Transverse colon (tissue), 4 donors: ENCODE measurements around the gene RACGAP1. TPM values are rescaled to one million over a fixed set of nuclear protein-coding genes. Genes with fewer than 3 reads are reported as not detected.

Experiments
- DNase-seq: peaks from one replicate; pipeline ENCODE4 v3.0.0-alpha.2; 2019
- H3K27ac ChIP-seq, 4 donors: fragments of 200-600 bp; sonication (generic); 2 replicates each; pipeline ENCODE4 v1.5.1; 2016 to 2018; ENCODE audit warnings: inconsistent platforms in 4 of 4
- H3K27me3 ChIP-seq: fragments of 200-600 bp; sonication (generic); 2 replicates; pipeline ENCODE4 v1.5.1; 2017; ENCODE audit warnings: inconsistent platforms
- H3K36me3 ChIP-seq, 4 donors: fragments of 200-600 bp; sonication (generic); 2 replicates each; pipeline ENCODE4 v1.5.1; 2017 to 2019; ENCODE audit warnings: inconsistent platforms in 4 of 4
- H3K4me1 ChIP-seq, 4 donors: fragments of 200-600 bp; sonication (generic); 2 replicates each; pipeline ENCODE4 v1.5.1; 2017 to 2020; ENCODE audit warnings: inconsistent platforms in 4 of 4
- H3K4me3 ChIP-seq, 4 donors: fragments of 200-600 bp; sonication (generic); 1 replicate in 1 of 4; 2 replicates in 3 of 4; pipeline versions ENCODE4 v1.5.1 to v1.6.1; 2017 to 2019; ENCODE audit warnings: inconsistent platforms in 4 of 4
- H3K9me3 ChIP-seq, 2 donors: fragments of 200-600 bp; sonication (generic); 2 replicates each; pipeline ENCODE4 v1.5.1; 2017 to 2019; ENCODE audit warnings: inconsistent platforms in 2 of 2
- EP300 ChIP-seq: sonication (generic); formaldehyde crosslinking; IDR thresholded peaks from one replicate; pipeline ENCODE4 v1.6.1; 2017; ENCODE audit warnings: antibody characterized with exemption, low read depth
- POLR2A ChIP-seq: fragments of 450-650 bp; IDR thresholded peaks from one replicate; pipeline ENCODE4 v1.6.1; 2016; ENCODE audit warnings: antibody characterized with exemption, mild to moderate bottlenecking, moderate library complexity
- POLR2AphosphoS5 ChIP-seq, 3 donors: sonication (generic); formaldehyde crosslinking; IDR thresholded peaks; one replicate each; pipeline ENCODE4 v1.6.1; 2016; ENCODE audit warnings: antibody characterized with exemption in 3 of 3
- WGBS, 2 donors: methylation state at CpG; one replicate each; pipeline ENCODE4 v1.1.5; 2018; ENCODE audit warnings: low coverage in 1 of 2; 5-methylcytosine and 5-hydroxymethylcytosine counted together
- in situ Hi-C, 4 donors: fragments of 200-750 bp; cut with MboI; loops; one replicate each; pipeline versions ENCODE4 v1.15.0 to v1.15.1; 2017; ENCODE audit warnings: low sequenced_read_pairs in 3 of 4, low pct_ligation_motif_present in 1 of 4, low pct_unique_long_range_greater_than_20kb in 1 of 4
- intact Hi-C: fragments of 100-400 bp; cut with DNase I; formaldehyde crosslinking; loops from one replicate; pipeline ENCODE4 v1.15.1; 2023; ENCODE audit warnings: low total_unique reads
- total RNA-seq, 4 donors: library from RNA; depleted of rRNA; stranded (reverse); fragments of >200 nt; gene quantifications; one replicate each; pipeline ENCODE4 v1.1.0, GENCODE V29; 2016
- TF ChIP-seq, protein P1 (sequence below), 5 experiments: fragments of 200-600 bp in 3 of 5; fragments of 450-650 bp in 2 of 5; sonication (generic) in 3 of 5; IDR thresholded peaks; 1 replicate in 2 of 5; 2 replicates in 3 of 5; pipeline ENCODE4 v1.5.1; 2016 to 2017; ENCODE audit warnings: antibody characterized with exemption in 5 of 5, inconsistent platforms in 3 of 5, mild to moderate bottlenecking in 2 of 5, moderate library complexity in 1 of 5

The RACGAP1 gene
- total RNA-seq, 4 donors from 2014 or later: 5.0 to 13.4 (median 9.3) TPM

DNA sequence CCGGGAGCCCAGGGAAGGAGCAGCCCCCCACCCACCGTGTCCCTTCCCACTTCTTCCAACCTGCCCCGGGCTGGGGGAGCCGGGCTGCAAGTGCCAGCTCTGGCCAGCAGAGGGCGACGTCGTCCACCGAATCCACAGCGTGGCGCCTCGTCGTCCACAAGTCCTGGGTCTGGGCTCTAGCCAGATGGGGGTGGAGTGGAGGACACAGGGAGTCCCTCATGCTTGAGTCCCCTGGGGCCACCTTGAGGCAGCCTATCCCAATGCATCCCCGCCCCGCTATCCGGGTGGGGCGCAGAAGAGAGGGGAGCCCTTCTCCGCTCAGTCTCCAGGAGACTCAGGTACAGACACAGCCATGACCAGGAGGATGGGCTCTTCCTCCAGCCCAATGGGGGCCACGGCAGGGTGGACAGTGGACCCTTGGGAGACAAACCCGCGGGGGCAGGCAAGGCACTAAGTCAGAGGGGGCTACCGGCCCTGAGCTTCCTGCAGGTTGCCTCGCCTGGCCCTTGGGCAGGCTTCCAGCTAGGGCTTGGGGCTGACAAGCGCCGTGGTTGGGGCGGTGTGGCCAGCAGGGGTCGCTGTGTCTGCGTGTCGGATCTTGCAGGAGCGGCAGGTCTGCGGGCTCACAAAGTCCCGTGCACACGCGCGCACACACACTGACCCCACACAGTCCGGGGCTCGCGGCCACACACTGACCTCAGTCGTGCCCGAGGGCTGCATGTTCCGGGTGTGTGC is 58.1 kb downstream of the RACGAP1 start:
- H3K9me3 ChIP-seq: no peaks in the 10 kb centered on the region
- WGBS, 2 donors: 3% methylated on average over 36 of the region's 40 CpGs; no CpG with 5 or more reads in 1 of the 2 donors
- TF ChIP-seq, protein P1, sequence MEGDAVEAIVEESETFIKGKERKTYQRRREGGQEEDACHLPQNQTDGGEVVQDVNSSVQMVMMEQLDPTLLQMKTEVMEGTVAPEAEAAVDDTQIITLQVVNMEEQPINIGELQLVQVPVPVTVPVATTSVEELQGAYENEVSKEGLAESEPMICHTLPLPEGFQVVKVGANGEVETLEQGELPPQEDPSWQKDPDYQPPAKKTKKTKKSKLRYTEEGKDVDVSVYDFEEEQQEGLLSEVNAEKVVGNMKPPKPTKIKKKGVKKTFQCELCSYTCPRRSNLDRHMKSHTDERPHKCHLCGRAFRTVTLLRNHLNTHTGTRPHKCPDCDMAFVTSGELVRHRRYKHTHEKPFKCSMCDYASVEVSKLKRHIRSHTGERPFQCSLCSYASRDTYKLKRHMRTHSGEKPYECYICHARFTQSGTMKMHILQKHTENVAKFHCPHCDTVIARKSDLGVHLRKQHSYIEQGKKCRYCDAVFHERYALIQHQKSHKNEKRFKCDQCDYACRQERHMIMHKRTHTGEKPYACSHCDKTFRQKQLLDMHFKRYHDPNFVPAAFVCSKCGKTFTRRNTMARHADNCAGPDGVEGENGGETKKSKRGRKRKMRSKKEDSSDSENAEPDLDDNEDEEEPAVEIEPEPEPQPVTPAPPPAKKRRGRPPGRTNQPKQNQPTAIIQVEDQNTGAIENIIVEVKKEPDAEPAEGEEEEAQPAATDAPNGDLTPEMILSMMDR (IDR thresholded peaks at IDR 0.05): peak; percentile 83 to 94 (median 89)
- TF ChIP-seq POLR2AphosphoS5 (IDR thresholded peaks at IDR 0.05) (no peak), EP300 (no peak)
- H3K4me1 ChIP-seq: peaks cover 0 to 11% (median 8%) of the 10 kb centered on the region in 4 donors
- peaks cover 52% of the 10 kb centered on the region for H3K27me3 ChIP-seq
- no peaks in the 10 kb centered on the region for H3K36me3 ChIP-seq
- intact Hi-C loops: loop anchor here (5.0 to 10.0 kb wide), 2 partner anchors 105 to 218 kb away; no protein-coding TSS in a partner anchor
- in situ Hi-C loops: loop anchor here in 2 of 4 donors (5.0 to 25.0 kb wide), 3 partner anchors 90 to 220 kb away; partner anchors contain the start of gene ASIC1 (in 1 of the 2)
- H3K4me3 ChIP-seq: peak overlapping the region in 3 of 4 donors; percentile 15 to 40 (median 33)
- peak; percentile 94 for DNase-seq
- no peak overlapping the region for H3K27ac ChIP-seq

DNA sequence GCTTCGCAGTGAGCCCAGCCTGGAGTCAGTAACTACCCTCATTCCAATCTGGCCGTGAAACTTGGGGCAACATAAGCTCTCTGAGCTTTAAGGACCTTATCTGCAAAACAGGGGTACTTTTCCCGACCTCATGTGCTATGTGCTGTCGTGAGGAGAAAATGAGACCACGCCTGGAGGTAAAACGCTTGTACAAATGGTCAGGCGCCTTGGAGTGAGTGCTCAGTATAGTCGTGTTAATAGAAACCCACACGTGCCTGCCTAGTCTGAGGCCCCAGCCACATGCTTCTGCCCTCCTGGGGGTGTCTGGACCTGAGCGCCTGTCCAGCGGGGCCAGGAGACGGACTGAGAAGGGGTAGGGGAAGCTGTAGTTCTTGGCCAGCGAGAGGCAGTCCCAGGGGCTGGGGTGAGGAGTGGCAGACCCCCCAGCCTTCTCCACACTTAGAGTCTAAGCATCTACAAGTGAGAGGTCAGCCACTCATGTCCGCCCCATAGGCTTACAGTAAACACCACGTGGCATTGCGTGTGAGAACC is 58.7 kb downstream of the RACGAP1 start:
- 38% methylated on average over 15 of the region's 16 CpGs; no CpG with 5 or more reads in 1 of the 2 donors for whole genome bisulfite sequencing, 2 donors
- Histone ChIP-seq H3K36me3 (no peaks in the 10 kb centered on the region), H3K4me3 (no peak overlapping the region), H3K27me3 (peaks cover 57% of the 10 kb centered on the region), H3K9me3 (no peaks in the 10 kb centered on the region), H3K27ac (no peak overlapping the region), H3K4me1 (peaks cover 0 to 11% (median 8%) of the 10 kb centered on the region in 4 donors)
- intact Hi-C loops (loop anchor here (5.0 to 10.0 kb wide), 2 partner anchors 106 to 218 kb away; no protein-coding TSS in a partner anchor), in situ Hi-C loops (loop anchor here in 2 of 4 donors (5.0 to 25.0 kb wide), 3 partner anchors 91 to 221 kb away; partner anchors contain the start of gene ASIC1 (in 1 of the 2))
- DNase-seq: no peak
- TF ChIP-seq EP300 (no peak), POLR2A (no peak), POLR2AphosphoS5 (IDR thresholded peaks at IDR 0.05) (no peak)
- TF ChIP-seq, protein P1 (IDR thresholded peaks at IDR 0.05): no peak

DNA sequence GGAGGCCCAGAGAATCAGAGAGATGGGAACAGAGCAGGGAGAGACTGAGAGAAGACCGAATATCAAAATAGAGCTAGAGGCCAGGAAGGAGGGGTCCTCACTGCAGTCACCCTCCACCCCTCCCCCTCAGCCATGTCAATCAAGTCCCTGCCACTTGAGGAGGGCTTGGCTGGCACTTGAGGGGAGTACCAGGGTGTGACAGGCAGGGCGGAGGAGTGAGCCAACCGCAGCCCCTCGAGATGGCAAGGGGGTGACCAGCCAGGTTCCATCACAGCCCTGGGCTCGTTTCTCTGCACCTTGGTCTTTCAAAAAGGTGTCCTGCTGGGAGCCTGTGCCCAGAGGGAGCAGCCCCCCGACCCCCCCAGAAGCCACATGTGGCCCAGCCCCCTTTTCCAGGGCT is 59.5 kb downstream of the RACGAP1 start:
- Histone ChIP-seq H3K4me1 (peaks cover 0 to 17% (median 14%) of the 10 kb centered on the region in 4 donors), H3K27ac (no peak overlapping the region), H3K9me3 (no peaks in the 10 kb centered on the region), H3K4me3 (no peak overlapping the region), H3K36me3 (no peaks in the 10 kb centered on the region), H3K27me3 (peaks cover 64% of the 10 kb centered on the region)
- 80% methylated on average over 4 of the region's 6 CpGs; no CpG with 5 or more reads in 1 of the 2 donors for WGBS, 2 donors
- intact Hi-C loops (loop anchor here (5.0 to 10.0 kb wide), 2 partner anchors 106 to 219 kb away; no protein-coding TSS in a partner anchor), in situ Hi-C loops (loop anchor here in 2 of 4 donors (5.0 to 25.0 kb wide), 3 partner anchors 91 to 221 kb away; partner anchors contain the start of gene ASIC1 (in 1 of the 2))
- DNase-seq: no peak
- TF ChIP-seq, protein P1 (IDR thresholded peaks at IDR 0.05): no peak
- TF ChIP-seq POLR2A (no peak), EP300 (no peak), POLR2AphosphoS5 (IDR thresholded peaks at IDR 0.05) (no peak)
